GM18517 (cell line): ENCODE results near the gene LRSAM1.

ENCODE experiments used
- ATAC-seq: cut with Tn5 transposase; IDR thresholded peaks from one replicate; pipeline ENCODE4 v1.9.1; 2021; ENCODE audit warnings: mild to moderate bottlenecking, moderate library complexity; ENCODE audit not compliant: unreplicated experiment

Gene LRSAM1

DNA sequence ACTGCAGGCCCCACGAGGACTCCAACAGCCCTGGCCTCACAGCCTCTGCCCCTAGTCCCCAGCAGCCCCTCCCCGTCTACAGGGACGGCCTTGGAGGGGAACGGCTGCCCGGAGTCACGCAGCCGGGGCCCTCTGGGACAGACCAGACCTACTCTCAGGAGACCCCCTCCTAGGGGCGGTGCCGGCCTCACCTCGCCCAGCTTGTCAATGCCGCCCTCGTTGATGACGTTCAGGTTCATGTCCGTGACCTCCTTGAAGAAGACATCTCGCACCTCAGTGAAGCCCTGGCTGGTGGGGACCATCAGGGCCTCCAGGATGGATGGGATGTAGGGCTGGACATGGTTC lies 58.6 kb downstream of the LRSAM1 start:
- ATAC-seq, result no peak

DNA sequence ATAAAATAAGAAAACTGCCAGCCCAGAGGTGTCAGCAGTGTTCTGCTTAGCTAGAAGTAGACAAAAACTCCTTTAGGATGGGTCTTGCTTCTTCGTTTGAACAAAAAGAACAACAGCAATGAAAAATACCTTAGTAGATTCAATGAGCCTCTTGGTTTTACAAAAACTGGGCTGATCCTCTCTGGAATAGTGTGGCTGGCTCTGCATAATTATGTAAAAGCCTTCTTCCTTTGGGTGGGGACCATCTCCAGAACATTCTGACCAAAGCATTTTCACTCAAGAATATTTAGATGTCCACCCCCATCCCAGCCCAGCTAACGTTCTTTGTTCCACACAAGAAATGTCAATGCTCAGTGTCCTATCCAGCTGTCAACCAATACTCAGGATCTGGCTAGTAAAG lies 63.2 kb downstream of the LRSAM1 start:
- no peak for ATAC-seq

DNA sequence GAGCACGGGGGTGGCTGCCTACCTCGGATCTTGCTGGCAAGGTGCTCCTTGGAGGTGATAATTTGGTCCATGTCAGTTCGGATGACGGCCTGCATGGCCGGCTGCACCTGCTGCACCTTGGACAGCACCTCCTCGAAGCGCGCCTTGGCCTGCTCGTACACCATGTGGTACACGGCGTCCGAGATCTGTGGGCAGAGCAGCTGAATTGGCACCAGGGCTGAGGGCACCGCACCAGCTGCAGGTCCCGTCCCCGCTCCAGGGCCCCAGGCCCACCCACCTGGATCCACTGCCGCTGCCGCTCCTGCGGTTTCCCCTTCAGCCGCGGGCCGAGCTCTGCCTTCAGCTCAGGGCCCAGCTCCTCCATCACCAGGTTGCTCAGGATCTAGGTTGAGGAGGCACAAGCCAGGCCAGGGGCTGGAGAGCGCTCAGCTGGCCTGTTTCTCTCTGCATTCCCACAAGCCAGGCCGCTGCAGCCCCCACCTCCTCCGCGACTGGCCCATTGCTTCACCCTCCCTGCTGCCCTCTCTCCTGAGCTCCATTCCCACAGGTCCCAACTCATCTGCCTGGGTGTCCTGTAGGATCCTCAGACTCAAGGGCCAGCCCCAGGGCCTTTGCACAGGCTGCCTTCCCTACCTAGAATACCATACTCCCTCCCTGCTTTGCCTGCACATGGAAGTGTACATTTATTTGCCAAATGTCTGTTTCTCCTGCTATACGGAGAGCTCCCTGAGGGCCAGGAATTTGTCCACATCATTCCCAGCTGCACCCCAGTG lies 65.7 kb downstream of the LRSAM1 start:
- no peak for ATAC-seq

DNA sequence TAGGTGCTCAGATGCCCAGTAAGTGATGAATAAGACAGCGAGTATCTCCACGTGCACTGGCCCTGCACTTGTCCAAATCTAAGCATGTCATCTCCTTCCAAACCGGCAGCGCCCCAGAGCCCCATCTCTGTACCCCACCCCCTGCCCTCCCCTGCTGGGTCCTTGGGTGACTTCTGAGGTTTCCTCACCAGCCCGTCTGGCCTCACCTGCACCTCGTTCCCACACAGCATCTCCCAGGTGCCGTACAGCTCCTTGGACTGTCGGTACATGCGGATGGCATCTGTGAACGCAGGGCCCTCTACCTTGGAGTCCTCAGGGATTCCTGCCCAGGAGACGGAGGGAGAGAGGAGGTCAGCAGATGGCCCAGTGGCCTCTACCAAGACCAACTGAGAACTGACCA lies 66.3 kb downstream of the LRSAM1 start:
- no peak for ATAC-seq

DNA sequence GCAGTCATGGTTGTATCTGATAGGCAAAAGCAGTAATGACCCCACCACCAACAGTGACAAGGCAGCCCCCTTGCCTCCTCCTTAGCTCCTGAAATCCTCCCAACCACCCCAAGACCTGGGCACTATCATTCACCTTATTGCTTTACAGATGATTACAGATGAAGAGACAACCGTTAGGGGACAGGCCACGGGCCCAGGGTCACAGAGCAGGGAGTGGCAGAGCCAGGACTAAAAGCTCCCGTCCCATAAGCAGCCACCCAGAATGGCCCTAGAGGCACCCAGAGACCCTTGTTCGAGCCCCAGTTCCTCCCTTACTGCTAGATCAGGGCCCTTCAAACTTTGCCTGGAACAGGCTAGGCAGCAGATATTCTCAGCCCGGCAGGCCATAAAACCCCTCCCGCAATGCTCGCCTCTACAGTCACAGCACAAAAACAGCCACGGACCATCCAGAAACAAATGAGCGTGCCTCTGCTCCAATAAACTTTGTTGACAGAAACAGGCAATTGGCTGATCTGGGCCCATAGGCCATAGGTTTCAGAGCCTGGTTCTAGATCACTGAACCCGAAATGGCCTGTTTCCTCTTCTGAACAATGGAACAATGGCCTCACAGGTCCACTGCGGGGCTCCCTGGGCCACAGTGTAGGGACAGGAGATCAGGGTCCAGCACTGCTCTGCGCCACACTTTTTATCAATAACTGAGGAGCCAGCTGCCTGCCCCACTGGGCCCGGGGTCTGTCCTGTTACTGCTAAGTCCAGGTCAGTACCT lies 67.0 kb downstream of the LRSAM1 start:
- ATAC-seq, result no peak

DNA sequence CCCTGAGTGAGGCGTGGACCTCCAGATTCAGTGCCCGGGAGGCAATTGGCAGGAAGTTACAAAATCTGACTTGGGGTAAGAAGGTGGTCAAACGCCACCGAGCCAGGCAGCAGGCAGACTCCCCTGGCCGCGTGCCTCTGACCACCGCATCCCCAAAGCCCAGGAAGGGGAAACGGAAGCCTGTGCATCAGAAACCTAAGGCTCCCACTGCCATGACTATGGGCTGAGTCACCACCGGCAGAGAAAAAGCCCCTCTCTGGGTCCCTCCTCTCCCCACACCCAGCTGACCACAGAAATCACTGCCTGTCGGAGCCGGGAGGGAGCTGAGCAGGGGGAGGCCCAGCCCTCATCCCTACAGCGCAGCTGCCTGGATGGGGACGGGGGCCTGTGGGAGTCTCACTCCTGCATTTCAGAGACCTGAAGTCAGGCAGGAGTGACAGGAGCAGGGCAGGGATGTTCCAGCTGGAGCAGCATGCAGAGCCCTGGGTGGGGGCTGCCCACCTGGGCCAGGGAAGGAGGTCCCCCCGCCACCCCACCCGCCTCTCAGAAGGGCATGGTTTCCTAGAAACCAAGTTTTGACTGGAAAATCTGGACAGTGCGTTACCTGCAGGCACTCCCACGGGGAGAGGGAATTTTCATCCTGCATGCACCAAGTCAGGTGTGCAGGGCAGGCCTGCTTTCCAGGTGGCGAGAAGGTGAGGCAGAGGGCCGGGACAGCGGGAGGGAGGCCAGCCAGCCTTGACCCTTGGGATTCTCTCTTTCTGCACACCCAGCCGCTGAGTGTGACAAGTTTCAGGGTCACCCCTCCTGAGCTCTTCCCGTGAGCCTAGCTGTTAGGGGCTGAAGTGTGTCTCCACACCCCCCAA lies 68.2 kb downstream of the LRSAM1 start:
- no peak for ATAC-seq

- no peak for ATAC-seq
These were observed 69.9 kb downstream of the LRSAM1 start for GRCh38 chr9:127520941-127521918.

DNA sequence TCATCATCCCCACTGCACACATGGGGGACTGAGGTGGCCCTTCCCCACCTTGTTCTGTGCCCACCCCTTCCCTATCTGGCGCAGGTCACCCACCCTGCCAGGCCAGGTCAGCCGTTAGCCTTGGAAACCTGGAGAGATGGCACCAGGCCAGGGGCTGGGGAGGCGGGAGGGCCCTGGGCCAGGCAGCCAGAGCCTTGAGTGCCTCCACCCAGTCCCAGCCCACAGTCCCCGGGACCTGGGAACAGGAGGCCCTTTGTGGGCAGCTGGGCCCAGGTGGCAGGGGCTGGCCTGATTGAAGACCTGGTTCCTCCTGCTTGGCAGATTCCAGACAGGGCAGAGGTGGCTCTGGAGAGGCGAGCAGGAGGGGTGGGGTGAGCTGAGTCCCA lies 70.6 kb downstream of the LRSAM1 start:
- no peak for ATAC-seq

GRCh38 chr9:127522727-127523126 lies 71.4 kb downstream of the LRSAM1 start:
- ATAC-seq, result no peak

DNA sequence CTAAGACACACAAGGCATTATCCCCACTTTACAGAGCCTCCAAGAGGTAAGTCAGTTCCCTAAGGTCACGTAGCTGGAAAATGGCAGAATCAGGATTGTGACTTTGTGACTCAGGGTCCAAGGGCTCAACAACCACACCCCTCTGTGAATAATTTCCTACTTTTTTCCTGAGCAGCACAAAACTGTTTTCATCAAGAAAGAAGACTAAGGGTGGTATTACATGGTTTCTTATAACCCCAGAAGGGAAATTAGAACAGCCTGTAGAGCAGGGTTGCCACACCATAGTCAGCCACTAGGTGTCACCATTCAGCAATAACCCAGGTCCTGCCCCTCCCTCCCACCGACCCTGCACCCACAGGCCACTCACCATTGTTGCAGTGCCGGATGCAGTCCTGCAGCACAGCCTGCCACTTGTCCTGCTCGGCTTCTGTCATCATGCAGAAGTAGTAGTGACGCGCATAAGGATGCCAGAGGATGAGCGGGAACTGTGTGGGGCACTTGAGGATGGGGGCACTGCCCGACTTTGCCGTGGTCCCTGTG lies 72.1 kb downstream of the LRSAM1 start:
- ATAC-seq, result no peak

GRCh38 chr9:127524373-127524772 lies 73.1 kb downstream of the LRSAM1 start:
- ATAC-seq, result no peak

DNA sequence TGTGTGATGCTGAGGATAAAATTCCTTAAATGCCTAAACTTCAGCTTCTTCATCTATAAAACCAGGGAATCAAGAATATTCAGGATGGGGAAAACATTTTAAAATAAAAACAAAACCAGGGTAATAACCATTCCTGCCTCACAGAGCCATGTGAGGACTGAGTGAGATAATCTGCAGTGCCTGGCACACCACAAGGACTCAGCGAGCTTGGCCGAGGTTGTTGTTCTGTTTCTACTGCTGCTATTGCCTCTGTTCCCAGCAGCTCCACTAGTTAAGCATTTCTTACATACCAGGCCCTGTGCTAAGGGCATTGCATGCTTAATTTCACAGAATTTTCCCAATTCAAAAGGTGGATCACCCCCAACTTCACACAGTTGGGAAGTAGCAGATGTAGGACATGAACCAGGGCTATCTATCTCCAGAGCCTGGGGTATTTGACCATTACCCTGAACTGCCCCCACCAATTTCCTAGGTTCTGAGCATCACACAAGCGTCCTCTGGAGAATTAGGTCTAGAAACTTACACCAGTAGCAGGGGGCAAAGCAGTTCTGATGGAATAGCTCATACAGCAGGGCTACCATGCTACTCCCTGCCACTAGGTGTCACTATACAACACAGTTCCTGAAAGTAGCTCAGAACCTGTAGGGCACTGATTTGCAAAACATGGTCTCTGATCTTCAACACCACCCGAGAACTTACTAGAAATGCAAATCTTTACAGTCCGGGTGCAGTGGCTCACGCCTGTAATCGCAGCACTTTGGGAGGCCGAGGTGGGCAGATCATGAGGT lies 74.3 kb downstream of the LRSAM1 start:
- no peak for ATAC-seq

- ATAC-seq, result no peak
These were observed 75.6 kb downstream of the LRSAM1 start for GRCh38 chr9:127526655-127527559.

DNA sequence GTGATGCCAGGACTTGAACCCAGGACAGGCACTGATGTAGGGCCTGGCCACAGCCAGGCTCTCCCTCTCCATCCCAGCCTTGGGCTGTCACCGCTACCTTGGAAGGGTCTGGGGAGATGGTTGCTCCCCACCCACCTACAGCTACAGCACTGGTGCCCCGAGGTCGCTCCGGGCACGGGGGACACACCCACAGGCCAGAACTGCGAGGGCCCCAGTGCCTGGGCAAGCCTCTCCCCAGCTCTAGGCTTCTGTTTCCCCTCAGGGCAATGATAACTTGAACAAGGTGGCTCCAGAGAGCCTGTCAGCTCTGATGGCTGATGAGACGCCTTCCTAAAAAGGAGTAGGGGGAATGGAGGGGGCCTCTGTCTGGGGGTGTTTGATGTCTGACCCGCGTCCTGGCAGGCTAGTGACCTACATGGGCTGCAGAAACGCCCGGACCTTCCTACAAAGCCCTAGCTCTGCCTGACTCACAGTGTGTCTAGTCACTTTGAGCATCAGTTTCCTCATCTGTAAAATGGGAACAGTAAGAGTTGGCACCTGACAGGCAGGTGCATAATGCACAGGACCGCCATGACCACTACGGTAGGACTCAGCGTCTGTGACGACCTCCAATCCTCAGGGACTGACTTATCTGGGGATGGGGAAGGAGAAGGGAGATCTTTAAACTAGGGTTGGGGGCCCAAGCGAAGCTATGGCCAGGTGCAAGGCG lies 76.4 kb downstream of the LRSAM1 start:
- no peak for ATAC-seq

DNA sequence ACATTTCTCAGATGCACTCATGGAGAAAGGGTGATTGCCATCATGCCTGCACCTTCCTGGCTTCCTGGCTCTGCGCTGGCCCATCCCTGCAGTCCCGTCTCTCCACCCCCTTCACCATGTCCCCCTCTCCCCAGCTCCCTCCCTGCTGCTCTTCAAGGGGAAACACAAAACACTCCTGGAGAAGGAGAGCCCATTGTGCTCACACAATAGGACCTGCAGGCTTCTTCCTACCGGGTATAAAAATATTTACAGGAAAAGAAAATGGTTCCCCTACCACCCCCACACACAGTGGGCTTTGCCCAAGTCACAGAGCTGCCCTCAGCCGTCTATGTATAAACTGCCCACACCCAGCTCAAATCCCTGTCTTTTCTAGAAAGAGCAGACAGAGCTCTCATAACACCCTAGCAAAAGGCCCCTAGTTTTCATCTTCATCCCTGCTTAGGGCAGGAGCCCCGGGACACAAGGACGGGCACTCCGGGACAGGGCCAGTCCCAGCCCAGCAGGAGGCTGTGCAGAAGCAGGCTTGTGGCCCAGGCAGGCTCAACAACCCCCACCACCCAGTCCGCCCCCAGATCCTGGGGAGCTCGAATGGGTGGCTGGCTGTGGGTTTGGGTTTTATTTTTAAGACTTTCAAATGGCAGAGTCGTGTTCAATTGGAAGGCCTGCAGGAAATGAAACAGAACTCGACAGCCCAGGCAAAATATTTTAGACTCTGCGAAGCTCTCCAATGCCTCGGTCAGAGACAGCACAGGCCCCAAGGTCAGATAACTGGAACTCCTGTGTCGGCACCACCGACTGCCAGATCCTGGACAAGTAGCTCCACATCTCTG lies 77.3 kb downstream of the LRSAM1 start:
- no peak for ATAC-seq

DNA sequence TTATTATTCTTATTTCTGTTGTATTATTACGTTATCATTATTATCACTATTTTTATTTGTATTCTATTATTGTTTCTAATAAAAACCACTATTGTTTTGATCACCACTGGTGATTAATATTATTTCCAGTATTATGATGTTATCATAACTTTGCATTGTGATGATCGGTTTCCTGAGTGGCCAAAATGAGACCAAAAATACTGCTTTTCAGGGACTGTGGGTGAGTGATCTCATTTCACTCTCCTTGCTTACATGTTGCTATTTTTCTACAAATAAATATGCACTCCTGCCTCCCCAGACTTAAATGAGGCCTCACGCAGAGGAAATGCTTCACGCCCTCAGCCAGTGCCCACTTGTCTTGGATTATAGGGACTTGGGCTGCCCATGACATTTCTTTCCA lies 78.4 kb downstream of the LRSAM1 start:
- ATAC-seq, result no peak
